HG03342 (cell line): ENCODE data around the gene SLC12A7.
"Not testable (repeated sequence)": the region's sequence is repeated elsewhere in the genome, so short reads cannot be mapped to it uniquely, and the experiment has no call there.

Source experiments
- ATAC-seq: cut with Tn5 transposase; IDR thresholded peaks from one replicate; pipeline ENCODE4 v1.9.1; 2021; ENCODE audit warnings: mild to moderate bottlenecking, moderate library complexity; ENCODE audit not compliant: unreplicated experiment

Gene SLC12A7

DNA sequence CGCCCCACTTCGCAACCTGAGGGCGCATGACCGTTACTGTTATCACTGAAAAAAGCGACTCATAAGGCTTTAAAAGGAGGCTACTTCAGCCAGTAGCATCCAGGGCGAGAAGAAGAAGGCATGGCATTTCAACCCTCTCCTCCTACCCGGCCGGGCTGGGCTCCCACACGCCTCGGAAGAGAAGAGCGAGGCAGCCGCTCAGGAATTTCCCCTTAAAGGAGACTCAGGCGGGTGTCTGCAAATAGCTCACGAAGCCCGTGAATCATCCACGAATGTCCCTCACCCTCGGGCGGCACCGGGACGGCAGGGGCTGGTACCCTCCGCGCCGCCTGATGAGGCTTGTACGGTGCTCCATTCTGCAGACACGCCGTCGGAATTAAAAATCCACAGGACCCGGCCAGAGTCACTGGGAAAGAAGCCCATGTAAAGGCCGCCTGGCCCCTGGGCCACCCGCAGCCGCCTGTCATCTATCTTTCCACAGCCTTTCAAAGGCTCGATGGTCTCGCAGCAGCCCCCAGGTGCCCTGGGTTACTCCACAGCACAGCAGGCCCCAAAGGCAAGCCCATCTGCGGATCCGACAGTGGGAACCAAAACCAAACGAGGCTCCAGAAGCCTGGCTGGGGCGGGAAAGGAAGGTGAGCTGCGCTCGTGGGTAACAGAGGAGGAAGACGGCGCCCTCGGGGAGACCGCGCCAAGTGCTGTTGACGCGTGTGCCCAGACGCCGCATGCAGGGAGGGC lies 11.8 kb downstream of the SLC12A7 start:
- ATAC-seq = no peak

DNA sequence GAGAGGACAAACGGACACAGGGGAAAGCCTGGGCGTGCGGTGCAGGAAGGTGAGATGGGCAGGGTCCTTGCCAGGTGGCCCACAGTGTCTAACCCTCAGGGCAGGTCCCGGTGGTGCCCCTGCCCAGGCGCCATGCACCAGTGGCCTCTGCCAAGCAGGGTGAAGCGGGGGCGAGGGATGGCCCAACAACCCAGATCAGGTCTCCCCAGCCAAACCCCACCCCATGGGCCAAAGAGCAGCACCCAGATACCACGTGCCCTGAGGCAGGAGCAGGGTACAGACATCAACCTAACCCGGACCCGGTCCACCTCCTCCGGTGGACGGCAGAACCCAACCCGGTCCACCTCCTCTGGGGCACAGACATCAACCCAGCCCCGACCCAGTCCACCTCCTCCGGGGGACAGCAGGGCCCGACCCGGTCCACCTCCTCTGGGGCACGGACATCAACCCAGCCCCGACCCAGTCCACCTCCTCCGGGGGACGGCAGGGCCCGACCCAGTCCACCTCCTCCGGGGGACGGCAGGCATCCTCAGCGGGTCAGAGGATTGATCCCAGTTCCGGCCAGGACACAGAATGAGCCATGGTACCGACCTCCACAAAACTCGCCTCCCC lies 12.8 kb downstream of the SLC12A7 start:
- ATAC-seq = no peak

DNA sequence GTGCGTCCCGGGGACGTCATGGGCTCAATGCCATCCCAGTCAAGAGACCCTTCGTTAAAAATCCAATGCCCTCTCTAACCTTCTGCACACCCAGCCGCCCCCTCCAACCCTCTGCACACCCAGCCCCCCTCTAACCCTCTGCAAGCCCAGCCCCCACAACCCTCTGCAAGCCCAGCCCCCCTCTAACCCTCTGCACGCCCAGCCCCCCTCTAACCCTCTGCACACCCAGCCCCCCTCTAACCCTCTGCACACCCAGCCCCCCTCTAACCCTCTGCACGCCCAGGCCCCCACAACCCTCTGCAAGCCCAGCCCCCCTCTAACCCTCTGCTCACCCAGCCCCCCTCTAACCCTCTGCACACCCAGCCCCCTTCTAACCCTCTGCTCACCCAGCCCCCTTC lies 13.9 kb downstream of the SLC12A7 start:
- ATAC-seq = not testable (repeated sequence)

DNA sequence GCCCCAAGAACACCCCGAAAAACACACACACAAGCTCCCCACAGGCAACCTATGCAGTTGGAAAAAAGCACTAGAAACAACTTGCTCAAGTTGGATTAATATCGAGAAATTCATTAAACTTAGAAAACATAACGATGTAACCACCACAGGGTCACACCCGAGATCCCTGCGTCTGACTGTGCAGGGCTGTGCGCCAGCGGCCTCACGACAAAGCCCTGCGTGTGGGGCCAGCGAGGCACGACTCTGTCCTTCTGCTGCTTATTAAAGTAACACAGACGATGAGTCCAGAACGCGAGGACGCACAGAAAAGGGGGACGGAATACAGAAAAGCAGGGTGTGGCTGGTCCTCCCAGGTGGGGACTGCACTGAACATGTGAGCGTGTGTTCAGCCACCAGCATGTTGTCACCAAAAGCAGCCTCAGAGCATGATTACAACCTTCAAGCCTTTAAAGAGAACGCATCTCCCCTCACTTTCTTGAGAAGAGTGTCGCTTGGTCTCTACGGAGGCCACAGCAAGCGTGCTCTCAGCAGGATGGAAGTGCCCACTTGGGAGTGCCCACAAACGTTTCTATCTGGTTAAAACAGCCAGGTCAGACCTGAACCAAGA lies 14.4 kb downstream of the SLC12A7 start:
- ATAC-seq = no peak

DNA sequence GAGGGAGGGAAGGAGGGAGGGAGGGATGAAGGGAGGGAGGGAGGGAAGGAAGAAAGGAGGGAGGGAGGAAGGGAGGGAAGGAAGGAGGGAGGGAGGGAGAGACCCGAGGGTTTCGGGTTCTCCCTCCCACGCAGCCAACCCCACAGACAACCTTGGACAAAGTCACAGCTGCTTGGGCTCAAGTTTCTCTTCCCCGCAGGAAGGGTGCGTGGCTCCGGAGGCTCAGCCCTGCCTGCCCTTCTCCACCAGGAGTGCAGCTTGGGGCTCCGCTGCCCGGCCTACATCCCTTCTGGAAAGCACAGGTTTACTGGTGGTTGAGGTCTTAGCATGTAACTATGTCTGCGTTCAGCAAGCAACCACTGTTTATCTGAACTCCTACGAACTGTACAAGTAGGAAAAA lies 15.0 kb downstream of the SLC12A7 start:
- no peak for ATAC-seq

DNA sequence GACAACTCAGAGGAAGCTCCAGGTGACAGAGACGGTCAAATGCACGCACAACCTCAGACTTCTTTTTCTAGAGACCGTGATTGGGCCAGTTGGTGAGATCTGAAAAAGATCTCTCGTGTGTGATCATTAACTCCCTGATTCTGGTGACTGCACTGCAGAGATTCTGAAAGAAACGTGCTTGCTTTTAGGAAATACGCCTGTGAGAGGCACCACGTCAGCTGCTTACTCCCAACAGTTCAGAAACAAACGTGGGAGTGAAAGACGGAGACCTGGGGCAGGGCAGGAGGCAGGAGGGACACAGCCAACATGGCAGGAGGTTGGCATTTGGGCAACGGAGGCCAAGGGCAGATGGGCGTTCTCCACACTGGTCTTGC lies 15.9 kb downstream of the SLC12A7 start:
- no peak for ATAC-seq

DNA sequence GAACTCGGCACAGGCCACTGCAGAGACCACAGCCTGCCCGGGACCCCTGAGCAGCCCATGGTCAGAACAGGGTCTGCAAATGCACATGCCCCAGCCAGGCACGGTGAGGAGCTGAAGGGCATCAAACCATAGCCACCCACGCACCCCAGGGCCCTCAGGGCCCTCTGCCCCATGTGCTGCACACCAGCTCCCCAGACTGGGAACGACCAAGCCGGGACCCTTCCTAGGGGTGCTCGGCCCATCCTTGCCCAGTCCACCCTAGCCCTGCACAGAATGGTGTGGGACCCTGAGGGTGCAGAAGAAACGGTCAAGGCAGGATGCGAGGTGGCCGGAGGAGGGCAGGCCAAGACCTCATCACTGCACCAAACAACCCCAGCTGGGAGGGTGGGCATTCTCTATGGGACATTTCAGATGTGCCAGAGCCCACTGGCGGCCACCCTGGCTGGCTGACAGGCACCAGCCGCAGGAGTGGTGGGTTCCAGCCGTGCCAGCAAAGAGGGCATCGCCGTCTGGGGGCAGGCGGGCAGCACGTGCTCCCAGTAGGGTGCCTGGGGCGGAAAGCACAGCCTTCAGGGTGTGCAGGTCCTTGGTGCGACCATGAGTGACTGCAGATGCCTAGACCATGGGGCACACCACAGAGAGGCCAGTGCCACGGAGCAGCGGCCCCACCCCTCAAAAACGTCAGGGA lies 16.4 kb downstream of the SLC12A7 start:
- no peak for ATAC-seq

DNA sequence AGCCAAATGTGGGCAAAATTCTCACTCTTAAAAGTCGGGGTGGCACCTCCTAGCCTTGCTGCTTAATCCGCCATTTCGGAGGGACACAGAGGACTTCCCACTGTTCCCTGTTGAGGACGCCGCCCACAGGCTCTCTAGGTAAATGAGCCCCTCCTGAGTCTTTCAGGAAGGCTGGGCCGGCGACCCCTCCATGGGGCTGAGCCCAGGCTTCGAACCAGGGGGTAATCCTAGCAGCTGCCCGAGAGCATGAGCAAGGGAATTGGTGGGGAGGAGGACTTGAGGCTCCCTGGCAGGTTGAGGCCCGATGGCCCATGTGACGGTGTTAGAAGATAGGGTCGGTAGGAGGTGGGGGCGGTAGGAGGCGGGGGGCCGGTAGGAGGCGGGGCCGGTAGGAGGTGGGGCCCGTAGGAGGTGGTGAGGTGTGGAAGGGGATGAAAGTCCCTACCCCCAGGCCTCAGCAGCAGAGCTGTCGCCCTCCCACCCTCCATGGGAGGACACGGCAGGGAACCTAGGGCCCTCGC lies 17.1 kb downstream of the SLC12A7 start:
- ATAC-seq = no peak

DNA sequence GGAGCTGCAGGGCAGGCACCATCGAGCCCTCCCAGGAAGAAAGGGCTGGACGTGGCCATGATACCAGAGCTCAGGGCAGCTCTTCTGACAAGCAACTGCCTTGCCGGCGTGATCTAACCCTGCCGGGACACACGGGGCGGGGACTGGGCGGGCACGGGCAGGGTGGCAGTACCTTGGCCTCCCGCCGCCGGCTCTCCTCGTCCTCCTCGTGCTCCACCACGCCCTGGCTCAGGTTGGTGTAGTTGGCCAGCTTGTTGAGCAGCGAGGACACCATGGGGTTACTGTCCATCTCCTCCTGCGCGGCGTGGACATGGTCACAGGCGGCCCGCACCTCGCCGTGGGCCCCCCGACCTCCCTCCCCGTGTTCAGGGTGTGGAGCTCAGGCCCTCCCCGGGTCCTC lies 18.5 kb downstream of the SLC12A7 start:
- no peak for ATAC-seq

DNA sequence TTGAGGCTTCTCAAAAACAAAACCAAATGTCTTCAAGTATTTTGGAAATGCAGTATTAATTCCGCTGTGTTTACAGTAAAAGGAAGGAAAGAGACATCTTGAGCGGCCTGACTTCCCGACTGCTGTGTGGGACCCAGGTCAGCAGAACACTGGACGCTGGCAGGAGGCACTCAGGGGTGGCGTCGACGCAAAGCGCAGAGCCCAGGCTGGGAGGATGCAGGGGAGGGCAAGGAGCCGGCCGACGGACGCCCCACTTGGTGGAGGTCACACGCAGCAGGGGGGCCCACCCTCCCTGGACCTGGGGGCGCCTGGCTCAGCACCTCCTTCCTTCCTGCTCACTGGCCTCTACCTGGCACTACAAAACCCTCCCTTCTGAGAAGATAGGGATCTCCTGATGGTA lies 19.7 kb downstream of the SLC12A7 start:
- no peak for ATAC-seq

DNA sequence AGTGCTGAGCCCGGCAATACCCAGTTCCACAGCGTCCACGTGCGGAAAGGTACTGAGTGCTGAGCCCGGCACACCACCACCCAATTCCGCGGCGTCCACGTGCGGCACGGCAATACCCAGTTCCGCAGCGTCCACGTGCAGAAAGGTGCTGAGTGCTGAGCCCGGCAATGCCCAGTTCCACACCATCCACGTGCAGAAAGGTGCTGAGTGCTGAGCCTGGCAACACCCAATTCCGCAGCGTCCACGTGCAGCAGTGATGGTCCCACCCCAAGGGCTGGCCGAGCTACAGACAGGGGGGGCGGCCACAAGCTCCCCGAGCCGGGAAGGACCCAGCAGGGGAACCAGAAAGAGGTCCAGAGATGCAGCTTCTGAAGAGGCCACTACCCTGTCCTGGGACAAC lies 20.2 kb downstream of the SLC12A7 start:
- ATAC-seq = no peak

DNA sequence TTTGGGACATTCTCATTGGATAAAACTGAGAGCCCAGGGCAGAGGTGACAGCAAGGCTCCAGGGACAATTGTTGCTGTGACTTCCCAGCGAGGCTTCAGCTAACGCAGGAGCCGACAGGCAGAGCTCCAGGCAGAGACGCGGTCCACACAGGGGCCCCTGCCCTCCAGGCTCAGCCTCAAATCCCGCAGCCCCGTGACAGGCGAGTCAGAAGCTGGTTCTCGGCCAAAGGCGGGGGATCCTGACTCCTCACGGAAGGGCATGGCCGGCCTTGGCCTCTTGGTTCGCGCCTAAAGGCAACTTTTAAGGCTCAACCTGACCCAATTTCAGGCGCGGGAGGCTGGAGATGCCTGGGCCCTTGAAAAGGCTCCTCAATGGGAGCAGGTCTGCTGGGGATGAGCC lies 21.3 kb downstream of the SLC12A7 start:
- ATAC-seq = no peak

DNA sequence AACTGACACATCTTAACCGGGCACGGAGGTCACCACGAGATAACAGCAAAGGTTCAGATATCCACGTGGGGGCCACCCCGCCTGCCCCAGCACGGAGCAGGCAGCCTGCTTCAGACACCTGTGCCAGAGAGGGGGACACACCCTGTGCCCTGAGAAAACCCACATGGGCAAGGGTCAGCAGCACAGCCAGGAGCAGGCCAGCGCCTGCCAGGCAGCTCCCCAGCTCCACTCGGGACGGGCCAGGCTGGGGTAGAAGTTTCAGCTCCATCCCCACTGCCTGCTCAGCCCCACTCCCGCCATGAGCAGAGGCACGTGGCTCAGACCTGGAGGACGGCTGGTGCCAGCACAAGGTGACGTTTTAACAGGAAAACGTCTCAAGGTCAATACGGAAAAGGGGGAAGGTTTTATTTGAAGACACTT lies 22.2 kb downstream of the SLC12A7 start:
- no peak for ATAC-seq

DNA sequence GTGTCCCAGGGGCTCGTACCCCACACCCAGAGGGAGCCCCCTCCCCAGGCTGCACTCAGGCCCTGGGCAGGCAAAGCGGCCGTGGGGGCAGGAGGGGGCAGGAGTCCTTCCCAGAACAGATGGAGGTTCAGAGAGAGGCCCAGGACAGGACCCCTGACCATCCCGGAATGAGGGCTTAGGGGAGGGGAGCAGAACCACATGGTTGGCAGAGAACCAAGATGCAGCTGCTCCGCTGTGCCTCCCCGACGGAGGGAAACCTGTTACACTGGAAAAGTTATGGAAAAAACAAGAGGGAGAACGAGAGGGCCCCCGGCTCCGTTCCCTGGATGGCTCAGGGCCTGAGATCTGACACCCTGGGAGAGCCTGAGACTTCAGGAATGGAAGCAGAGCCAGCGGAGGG lies 22.7 kb downstream of the SLC12A7 start:
- ATAC-seq = no peak

DNA sequence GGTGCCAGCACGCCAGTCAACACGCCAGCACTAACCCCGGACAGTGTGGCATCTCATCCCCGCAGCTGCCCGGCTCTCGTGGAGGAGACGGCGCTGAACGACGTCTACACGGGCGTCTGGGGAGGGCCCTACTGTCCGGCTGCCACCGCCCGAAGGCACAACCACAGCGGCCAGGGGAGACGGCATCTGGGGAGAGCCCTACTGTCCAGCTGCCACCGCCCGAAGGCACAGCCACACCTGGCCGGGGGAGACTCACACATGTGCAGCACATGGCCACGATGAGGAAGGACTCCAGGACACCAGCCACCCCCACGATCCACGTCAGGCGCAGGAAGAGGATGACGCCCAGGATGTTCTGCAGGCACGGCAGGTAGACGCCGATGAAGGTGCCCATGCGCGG lies 23.1 kb downstream of the SLC12A7 start:
- ATAC-seq = no peak

DNA sequence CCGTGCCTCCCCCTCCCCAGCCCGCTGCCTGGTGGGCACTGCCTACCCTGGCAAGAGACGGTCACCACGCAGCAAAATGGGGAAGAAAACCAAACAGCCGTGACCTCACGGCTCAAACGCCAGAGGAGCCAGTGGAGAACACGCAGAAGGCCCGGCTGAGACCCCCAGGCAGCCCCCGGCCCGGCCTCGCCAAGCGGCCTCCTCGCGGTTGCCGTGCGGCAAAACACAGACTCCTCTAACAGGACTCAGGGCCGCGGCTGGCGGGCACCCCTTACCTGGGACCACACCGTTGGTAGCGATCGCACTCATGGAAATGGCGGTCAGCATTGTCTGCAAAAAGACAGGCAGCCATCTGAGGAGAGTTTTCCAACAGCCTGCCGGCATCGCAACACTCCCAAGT lies 23.8 kb downstream of the SLC12A7 start:
- ATAC-seq = no peak

DNA sequence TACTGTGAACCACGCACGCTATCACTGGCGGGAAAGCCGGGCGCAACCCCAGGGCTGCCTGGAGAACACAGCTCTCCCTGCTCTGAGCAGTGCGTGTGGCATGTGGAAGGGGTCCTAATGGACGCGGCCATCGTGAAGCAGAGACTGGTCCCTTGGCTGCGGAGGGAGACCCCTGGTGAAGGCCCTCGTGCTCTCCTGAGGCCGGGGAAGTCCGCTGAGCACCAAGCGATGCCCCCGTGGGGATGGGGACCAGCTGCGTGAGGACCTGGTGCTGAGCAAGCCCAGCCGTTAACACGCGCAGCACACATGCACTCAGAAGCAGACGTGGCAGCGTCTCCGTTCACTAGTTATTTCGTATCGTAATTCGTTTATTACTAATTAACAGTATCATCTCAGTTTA lies 24.4 kb downstream of the SLC12A7 start:
- no peak for ATAC-seq

DNA sequence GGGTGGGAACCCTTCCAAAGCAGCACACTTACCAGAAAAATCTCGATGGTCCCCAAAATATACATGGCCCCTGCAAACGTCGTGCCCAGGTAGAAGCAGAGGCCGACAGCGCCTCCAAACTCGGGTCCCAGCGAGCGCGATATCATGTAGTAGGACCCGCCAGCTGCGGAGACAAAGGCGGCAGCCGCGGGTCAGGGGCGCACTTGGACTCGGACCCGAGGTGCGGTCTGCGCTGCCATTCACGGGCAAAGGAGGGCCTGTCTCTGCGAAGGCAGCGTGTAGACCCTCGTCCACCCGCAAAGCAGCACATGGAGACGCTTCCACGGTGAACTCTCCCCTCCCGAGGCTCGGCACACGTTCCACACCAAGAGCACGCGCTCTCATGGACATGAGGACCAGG lies 25.0 kb downstream of the SLC12A7 start:
- ATAC-seq = no peak

DNA sequence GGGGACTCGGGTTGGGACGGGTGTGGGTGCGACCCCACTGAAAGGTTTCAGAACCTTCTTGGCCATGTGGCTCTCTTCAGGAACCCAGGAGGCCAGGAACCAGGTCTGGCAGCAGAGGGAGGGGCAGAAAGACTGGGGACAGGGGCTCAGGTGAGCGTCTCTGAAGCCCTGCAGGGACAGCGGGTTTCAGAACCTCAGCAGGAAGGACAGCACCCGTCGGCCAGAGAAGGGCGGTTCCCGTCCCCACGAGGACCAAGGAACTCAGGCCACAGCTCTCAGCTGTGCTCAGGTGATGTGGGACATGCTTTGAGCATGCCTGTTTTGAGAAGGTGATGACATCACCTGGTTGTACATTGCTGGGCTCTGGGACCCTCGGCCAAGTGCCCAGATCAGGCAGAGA lies 25.7 kb downstream of the SLC12A7 start:
- ATAC-seq = no peak

DNA sequence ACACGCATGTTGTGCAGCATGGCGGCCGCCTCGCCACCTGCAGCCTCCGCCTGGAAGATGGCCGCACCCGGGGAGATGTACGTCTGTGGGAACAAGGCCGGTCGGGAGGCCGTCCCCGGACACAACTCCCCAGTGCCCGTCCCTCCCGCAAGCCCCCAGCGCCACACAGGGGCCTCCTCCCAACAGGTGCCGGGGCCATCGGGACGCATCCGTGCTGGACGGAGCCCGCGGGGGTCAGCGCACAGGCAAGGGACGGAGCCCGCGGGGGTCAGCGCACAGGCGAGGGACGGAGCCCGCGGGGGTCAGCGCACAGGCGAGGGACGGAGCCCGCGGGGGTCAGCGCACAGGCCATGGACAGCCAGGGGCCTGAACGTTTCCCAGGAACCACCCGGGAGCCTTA lies 26.5 kb downstream of the SLC12A7 start:
- no peak for ATAC-seq

DNA sequence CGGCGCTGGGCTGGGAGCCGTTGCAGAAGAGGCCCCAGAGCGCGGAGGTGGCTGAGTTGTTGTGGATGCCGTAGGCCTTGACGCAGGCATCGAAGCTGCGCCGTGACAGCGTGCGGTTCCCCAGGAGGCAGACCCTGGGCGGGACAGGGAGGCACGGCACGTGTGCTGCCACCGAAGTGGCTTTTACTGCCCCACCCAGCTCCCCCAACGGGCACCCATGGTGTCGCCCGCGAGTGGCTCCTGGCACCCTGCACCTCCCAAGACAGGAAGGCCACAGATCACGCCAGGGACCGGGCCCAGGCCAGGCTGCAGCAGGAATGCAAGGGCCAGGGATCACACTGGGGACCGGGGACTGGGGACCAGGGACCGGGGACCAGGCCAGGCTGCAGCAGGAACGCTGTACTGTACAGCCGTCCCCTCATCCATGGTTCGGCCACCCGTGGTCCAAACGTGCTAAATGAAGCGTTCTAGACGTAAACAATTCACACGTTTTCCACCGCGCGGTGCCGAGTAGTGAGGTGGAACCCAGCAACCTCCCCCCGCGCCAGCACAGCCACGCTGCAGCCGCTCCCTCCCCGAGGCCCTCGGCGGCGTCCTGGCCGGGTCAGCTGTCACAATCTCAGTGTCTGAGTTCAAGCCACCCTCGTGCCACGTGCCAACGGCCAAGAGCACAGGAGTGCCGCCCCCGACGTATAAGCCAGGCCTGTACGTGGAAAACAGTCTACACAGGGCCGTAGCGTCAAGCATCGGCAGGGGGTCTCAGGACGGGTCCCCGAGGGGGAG lies 27.8 kb downstream of the SLC12A7 start:
- no peak for ATAC-seq
